HFFc6 (cell line): ENCODE results near the gene SMDT1. TPM values are rescaled to one million over a fixed set of nuclear protein-coding genes. Genes with fewer than 3 reads are reported as not detected.

ENCODE experiments used
- DNase-seq: peaks from one replicate; pipeline ENCODE4 v3.0.0-alpha.2; 2018
- H3K27ac Mint-ChIP-seq: 2 replicates; pipeline ENCODE4 v1.8.0; 2020; ENCODE audit warnings: mild to moderate bottlenecking, mixed read lengths
- H3K27me3 Mint-ChIP-seq: 2 replicates; pipeline ENCODE4 v1.8.0; 2021; ENCODE audit warnings: mild to moderate bottlenecking, moderate library complexity, mixed read lengths; ENCODE audit not compliant: insufficient read depth
- H3K36me3 Mint-ChIP-seq: 2 replicates; pipeline ENCODE4 v1.8.0; 2021; ENCODE audit warnings: low read depth, mixed read lengths
- H3K4me1 Mint-ChIP-seq: 2 replicates; pipeline ENCODE4 v1.8.0; 2020; ENCODE audit warnings: low read depth, mixed read lengths
- H3K4me3 Mint-ChIP-seq: 2 replicates; pipeline ENCODE4 v1.8.0; 2020; ENCODE audit warnings: mild to moderate bottlenecking, moderate library complexity, mixed read lengths
- H3K9me3 Mint-ChIP-seq: 2 replicates; pipeline ENCODE4 v1.8.0; 2020; ENCODE audit warnings: mild to moderate bottlenecking, mixed read lengths
- total RNA-seq, 6 experiments: library from RNA; stranded (reverse); fragmentation: NEBNext Ultra II Directional; extraction: Animal tissue kit (Norgen Biotek cat#: 25700); gene quantifications; 2 replicates in 1 of 6; 3 replicates in 5 of 6; pipeline ENCODE4 v1.2.3, GENCODE V29; 2021
- TF ChIP-seq, protein P1 (sequence below): fragments of 200-600 bp; sonication (generic); IDR thresholded peaks from 2 replicates; pipeline ENCODE4 v1.5.0; 2021; ENCODE audit warnings: antibody characterized with exemption, mild to moderate bottlenecking

SMDT1 gene
- total RNA-seq, 6 experiments from 2014 or later: 46.8 to 55.4 (median 51.7) TPM

DNA sequence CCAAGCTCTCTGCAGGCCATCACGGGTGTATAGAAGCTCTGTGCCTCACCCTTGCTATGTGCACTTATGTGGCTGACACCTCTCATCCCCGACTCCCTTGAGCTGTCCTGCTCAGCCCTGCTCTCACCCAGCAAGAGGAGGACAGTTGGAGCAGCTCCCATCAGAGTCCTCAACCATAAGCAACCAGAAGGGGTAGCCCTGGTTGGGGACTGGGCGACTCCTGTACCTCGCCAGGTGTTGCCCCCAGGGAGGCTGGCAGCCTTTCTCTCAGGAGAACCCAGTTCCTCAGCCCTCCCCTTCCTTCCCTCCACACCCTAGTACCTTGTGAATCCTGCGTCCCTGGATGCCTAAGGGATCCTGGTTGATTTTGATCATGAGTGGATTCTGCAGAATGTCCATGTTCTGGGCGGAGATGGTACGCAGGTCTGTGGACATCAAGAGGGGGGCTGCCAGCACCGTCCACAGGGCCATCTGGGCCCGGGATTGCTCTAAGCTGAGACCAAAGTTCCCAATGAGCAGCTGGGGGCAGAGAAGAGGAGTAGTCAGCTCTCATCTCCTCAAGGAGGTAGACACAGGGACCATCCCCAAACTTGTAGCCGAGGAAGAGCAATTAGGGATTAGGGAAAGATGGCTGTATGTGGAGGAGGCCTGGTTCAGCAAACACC lies 16.9 kb upstream of the SMDT1 start:
- no peak overlapping the region for H3K4me3 Mint-ChIP-seq
- no peak overlapping the region for H3K27ac Mint-ChIP-seq
- H3K4me1 Mint-ChIP-seq: no peaks in the 10 kb centered on the region
- TF ChIP-seq, protein P1, sequence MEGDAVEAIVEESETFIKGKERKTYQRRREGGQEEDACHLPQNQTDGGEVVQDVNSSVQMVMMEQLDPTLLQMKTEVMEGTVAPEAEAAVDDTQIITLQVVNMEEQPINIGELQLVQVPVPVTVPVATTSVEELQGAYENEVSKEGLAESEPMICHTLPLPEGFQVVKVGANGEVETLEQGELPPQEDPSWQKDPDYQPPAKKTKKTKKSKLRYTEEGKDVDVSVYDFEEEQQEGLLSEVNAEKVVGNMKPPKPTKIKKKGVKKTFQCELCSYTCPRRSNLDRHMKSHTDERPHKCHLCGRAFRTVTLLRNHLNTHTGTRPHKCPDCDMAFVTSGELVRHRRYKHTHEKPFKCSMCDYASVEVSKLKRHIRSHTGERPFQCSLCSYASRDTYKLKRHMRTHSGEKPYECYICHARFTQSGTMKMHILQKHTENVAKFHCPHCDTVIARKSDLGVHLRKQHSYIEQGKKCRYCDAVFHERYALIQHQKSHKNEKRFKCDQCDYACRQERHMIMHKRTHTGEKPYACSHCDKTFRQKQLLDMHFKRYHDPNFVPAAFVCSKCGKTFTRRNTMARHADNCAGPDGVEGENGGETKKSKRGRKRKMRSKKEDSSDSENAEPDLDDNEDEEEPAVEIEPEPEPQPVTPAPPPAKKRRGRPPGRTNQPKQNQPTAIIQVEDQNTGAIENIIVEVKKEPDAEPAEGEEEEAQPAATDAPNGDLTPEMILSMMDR: no peak
- H3K9me3 Mint-ChIP-seq: no peaks in the 10 kb centered on the region
- no peak for DNase-seq
- no peaks in the 10 kb centered on the region for H3K27me3 Mint-ChIP-seq
- H3K36me3 Mint-ChIP-seq: peaks cover 19% of the 10 kb centered on the region

DNA sequence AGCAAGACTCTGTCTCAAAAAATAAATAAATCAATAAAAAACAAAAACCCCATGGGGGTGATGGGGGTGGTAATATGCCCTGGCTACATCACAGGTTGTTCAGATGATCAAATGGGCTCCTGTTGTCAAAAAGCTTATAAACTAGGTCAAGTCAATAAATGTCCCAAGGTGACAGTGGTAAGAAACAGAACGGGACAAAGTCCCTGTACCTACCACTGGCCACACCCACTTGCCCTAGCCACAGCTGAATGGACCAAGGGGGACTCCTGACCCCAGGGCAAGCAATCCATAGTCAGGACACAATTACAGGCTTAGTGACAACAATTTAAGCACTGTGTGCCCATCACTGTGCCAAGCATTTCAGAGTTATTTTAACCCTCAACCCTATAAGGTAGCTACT lies 14.9 kb upstream of the SMDT1 start:
- TF ChIP-seq, protein P1: no peak
- no peak overlapping the region for H3K4me3 Mint-ChIP-seq
- H3K9me3 Mint-ChIP-seq: no peaks in the 10 kb centered on the region
- peaks cover under 1% of the 10 kb centered on the region; the same call in 1 of the 2 replicates for H3K4me1 Mint-ChIP-seq
- H3K27ac Mint-ChIP-seq: no peak overlapping the region
- 0 out of 2 replicates have a peak, but pooled peaks cover 4% of the 10 kb centered on the region for H3K36me3 Mint-ChIP-seq
- no peaks in the 10 kb centered on the region for H3K27me3 Mint-ChIP-seq
- no peak for DNase-seq

DNA sequence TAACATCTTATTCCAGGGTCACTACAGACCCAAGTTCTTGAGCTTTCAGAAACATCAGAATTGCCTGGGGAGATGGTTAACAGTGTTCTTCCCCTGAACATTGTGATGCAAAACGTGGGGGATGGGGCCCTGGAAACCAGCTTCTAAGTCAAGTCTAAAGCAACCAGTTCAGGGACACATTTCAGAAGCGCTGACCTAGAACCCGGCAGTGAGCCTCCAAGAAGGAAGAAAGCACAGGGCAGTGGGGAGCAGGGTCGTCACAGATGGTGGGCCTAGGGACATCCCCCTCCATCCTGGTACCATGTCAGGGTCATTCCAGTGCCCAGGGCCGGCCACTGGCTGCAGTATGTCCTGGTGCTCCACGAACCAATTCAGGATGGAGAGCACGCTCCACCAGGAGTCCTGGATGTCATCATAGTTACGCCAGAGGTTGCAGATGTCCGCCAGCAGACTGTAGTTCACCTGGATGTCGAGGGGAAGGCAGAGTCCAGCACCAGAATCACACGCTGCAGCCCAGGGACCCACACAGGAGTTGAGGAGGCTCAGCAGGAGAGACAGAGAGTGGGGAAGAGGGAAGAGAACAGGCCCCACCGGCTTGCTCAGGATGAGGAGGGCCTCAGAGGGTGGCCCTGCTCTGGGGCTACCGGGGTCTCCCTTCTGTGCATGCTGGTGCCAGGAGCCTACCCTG lies 13.9 kb upstream of the SMDT1 start:
- Mint-ChIP-seq H3K4me1 (peaks cover 8% of the 10 kb centered on the region; the same call in 1 of the 2 replicates), H3K27me3 (no peaks in the 10 kb centered on the region), H3K4me3 (no peak overlapping the region), H3K27ac (no peak overlapping the region), H3K9me3 (no peaks in the 10 kb centered on the region), H3K36me3 (no peaks in the 10 kb centered on the region)
- DNase-seq: no peak
- TF ChIP-seq, protein P1: no peak

DNA sequence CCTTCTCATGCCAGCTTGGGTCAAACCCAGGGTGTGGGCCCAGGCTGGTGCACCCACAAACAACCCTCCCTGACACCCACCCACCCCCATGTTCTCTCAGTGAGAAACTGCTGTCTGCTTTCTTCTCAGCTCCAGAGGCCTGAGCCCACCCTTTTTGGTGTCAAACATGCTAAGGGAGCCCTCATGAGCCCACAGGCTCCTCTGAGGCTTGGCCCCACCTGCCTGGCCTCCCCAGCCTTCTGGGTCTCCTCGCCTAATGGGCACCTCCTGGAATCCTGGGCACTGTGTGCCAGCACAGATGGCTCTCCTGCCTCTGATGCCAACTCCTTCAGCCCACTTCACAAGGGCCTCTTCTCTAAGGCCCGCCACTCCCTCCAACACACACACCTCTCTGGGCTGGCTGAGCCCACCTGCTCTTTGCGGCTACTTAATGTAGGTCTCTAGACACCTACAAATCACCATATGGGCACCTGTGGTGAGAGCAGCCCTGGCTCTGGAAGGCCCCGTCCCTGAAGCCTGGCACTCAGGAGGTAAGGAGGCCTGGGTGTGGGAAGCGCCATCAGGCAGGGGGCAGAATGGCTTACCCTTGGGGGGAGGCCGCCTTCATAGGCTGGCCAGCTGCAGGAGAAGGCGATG lies 13.3 kb upstream of the SMDT1 start:
- Mint-ChIP-seq H3K27me3 (no peaks in the 10 kb centered on the region), H3K4me1 (peaks cover 12% of the 10 kb centered on the region), H3K9me3 (no peaks in the 10 kb centered on the region), H3K36me3 (no peaks in the 10 kb centered on the region), H3K27ac (no peak overlapping the region), H3K4me3 (no peak overlapping the region)
- no peak for DNase-seq
- TF ChIP-seq, protein P1: no peak

DNA sequence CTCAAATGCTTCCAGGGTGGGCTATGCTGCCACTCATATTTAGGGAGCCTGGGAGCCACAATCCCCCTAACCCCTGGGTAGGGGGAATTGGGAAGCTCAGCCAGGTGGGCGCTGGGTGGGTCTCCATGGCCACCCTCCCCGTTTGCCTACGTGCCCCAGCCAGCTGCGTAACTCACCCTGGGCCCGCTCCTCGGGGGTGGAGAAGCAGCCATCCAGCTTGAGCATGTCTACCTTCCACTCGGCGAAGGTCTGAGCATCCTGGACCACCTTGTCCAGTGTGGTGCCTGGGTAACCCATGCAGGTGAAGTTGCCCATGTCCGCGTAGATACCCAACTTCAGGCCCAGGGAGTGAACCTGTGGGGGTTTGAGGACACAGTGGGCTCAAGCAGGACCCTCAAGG lies 12.6 kb upstream of the SMDT1 start:
- H3K27me3 Mint-ChIP-seq: no peaks in the 10 kb centered on the region

More for the DNA sequence above, 12.6 kb upstream of the SMDT1 start:
- Mint-ChIP-seq H3K9me3 (no peaks in the 10 kb centered on the region), H3K4me1 (peaks cover 17% of the 10 kb centered on the region), H3K27ac (no peak overlapping the region), H3K36me3 (no peaks in the 10 kb centered on the region), H3K4me3 (no peak overlapping the region)
- no peak for DNase-seq
- TF ChIP-seq, protein P1: no peak
